GM06990 (cell line): ENCODE data around the gene EP400.
A peak's percentile ranks its signal among the peaks of the same experiment; 100 is the strongest.

Experiments
- DNase-seq: peaks from one replicate; pipeline ENCODE4 v3.0.0-alpha.2; 2011; ENCODE audit not compliant: insufficient read length; ENCODE audit errors: extremely low read depth
- H3K27me3 ChIP-seq: replicated peaks from 2 replicates; pipeline ENCODE4 v1.6.0; 2011; ENCODE audit warnings: low read length; ENCODE audit not compliant: control insufficient read depth, insufficient read depth
- H3K36me3 ChIP-seq: 2 replicates; pipeline ENCODE4 v1.5.1; 2011; ENCODE audit warnings: low read length; ENCODE audit not compliant: control insufficient read depth, insufficient read depth
- H3K4me3 ChIP-seq: replicated peaks from 2 replicates; pipeline ENCODE4 v1.5.1; 2011; ENCODE audit warnings: low read depth, mild to moderate bottlenecking, control low read depth, low read length
- CTCF ChIP-seq: IDR thresholded peaks from 2 replicates; pipeline ENCODE4 v1.5.1; 2011; ENCODE audit warnings: low read length, control low read depth, mild to moderate bottlenecking, inconsistent platforms; ENCODE audit not compliant: insufficient read depth, poor library complexity, severe bottlenecking

The EP400 gene

GRCh38 chr12:131922772-131923171 is 27.0 kb upstream of the EP400 start:
- Histone ChIP-seq H3K36me3 (no peaks in the 10 kb centered on the region; the same call in none of the 2 replicates), H3K27me3 (no peaks in the 10 kb centered on the region), H3K4me3 (no peak overlapping the region)
- DNase-seq = no peak
- no peak for TF ChIP-seq CTCF

GRCh38 chr12:131923260-131923659 is 26.5 kb upstream of the EP400 start:
- no peak for TF ChIP-seq CTCF
- no peaks in the 10 kb centered on the region for H3K27me3 ChIP-seq
- peak; percentile 72 for DNase-seq
- H3K4me3 ChIP-seq = 0 out of 2 replicates have a peak overlapping the region, but pooled peaks have one; percentile 3
- no peaks in the 10 kb centered on the region; the same call in none of the 2 replicates for H3K36me3 ChIP-seq

- H3K36me3 ChIP-seq = peaks cover 3% of the 10 kb centered on the region
- TF ChIP-seq CTCF = no peak
- no peaks in the 10 kb centered on the region for H3K27me3 ChIP-seq
- DNase-seq = no peak
- H3K4me3 ChIP-seq = no peak overlapping the region
Observed at GRCh38 chr12:131927110-131928079, 22.3 kb upstream of the EP400 start.

GRCh38 chr12:131928080-131928710 is 21.5 kb upstream of the EP400 start:
- TF ChIP-seq CTCF = no peak
- no peaks in the 10 kb centered on the region for H3K27me3 ChIP-seq
- H3K36me3 ChIP-seq = peaks cover 7% of the 10 kb centered on the region
- no peak for DNase-seq
- H3K4me3 ChIP-seq = peak overlapping the region; percentile 73

GRCh38 chr12:131928711-131929580 is 20.8 kb upstream of the EP400 start, which contains the start of gene PUS1:
Gene PUS1 (plus strand): TSS chr12:131929276. CDS start chr12:131929723, 447 bp downstream.
- Histone ChIP-seq H3K27me3 (no peaks in the 10 kb centered on the region), H3K4me3 (peak within 1 kb of the TSS; percentile 98), H3K36me3 (peaks cover 12% of the 10 kb centered on the region)
- peak; percentile 90 for DNase-seq
- TF ChIP-seq CTCF = no peak
